GM10266 (cell line): ENCODE data around the gene RILP.

Experiments used
- DNase-seq: peaks from one replicate; pipeline ENCODE4 v3.0.0; 2012; ENCODE audit errors: extremely low spot score
- TF ChIP-seq, protein P1 (sequence below): IDR thresholded peaks from 2 replicates; pipeline ENCODE4 v1.5.1; 2012; ENCODE audit warnings: mild to moderate bottlenecking, low read depth; ENCODE audit not compliant: control insufficient read depth, insufficient read depth; ENCODE audit errors: missing control alignments

Gene RILP

DNA sequence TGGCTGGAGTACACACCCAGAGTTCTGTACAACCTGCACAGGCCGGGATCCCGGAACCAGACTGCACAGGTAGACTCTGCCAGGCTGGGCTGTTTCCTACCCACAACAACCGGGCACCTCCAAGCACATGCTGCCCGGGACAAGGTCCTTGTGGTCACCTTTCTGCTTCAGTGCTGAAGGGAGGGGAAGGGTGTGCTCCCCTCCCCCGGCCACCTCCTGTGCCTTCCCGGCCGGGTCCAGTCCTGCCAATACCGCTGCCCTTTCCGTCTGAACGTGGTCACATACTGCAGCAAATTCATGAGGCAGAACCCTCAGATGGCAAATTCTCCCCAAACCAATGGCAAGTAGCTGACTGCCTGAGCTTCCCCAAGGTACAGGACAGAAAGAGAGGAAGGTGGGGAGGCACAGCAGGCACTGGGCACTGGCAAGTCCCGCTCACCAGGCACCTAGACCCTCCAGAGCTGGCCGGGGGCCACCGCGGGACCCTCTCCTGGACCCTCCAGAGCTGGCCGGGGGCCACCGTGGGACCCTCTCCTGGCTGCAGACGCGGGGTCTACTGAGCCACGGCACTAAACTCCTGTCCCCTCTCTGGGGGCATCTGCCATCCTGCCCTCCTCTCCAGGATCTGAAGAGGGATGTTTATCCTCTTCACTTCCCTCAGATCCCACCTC is 43.9 kb downstream of the RILP start:
- TF ChIP-seq, protein P1, sequence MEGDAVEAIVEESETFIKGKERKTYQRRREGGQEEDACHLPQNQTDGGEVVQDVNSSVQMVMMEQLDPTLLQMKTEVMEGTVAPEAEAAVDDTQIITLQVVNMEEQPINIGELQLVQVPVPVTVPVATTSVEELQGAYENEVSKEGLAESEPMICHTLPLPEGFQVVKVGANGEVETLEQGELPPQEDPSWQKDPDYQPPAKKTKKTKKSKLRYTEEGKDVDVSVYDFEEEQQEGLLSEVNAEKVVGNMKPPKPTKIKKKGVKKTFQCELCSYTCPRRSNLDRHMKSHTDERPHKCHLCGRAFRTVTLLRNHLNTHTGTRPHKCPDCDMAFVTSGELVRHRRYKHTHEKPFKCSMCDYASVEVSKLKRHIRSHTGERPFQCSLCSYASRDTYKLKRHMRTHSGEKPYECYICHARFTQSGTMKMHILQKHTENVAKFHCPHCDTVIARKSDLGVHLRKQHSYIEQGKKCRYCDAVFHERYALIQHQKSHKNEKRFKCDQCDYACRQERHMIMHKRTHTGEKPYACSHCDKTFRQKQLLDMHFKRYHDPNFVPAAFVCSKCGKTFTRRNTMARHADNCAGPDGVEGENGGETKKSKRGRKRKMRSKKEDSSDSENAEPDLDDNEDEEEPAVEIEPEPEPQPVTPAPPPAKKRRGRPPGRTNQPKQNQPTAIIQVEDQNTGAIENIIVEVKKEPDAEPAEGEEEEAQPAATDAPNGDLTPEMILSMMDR: no peak

DNA sequence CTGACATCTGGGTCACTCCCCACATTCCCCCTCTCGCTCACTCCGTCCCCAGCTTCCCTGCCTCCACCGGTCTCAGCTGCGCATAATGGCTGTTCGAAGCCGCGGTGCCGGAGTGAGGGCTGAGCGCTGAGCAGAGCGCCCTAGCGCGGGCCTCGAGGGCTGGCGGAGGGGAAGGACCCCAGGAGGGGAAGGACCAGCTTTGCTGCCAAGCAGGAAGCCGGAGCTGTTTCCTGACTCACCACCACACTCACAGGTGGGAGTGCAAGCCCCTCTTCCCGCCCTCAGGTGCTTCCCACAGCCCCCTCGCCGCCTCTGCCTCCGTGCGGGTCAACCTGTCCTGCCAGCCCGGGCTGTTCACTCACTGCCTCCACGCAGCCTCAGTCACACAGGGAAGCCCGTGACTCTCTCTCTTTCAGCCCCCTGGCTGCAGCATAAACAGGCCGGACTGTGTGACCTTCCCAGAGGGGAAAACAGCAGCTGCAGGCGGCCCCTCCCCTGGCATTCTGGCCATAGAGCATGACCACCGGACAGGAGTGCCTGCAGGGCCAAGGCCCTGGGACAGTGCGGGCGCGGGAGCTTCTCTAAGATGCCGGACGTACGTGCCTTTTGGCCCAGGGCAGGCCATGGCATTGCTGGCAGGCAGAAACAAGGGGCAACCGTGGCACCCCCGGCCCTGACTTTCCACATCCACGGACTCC is 44.7 kb downstream of the RILP start:
- TF ChIP-seq, protein P1: no peak
- no peak for DNase-seq

More for the DNA sequence above, 43.9 kb downstream of the RILP start:
- no peak for DNase-seq

DNA sequence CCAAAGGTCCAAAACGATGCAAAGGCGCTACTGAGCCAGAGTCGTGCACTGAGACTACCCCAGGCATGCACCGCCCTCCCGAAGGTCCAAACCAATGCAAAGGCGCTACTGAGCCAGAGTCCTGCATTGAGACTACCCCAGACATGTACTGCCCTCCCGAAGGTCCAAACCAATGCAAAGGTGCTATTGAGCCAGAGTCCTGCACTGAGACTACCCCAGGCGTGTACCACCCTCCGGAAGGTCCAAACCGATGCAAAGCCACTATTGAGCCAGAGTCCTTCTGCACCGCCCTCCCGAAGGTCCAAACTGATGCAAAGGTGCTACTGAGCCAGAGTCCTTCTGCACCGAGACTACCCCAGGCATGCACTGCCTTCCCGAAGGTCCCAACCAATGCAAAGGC is 48.1 kb downstream of the RILP start:
- TF ChIP-seq, protein P1: no peak
- DNase-seq: no peak

DNA sequence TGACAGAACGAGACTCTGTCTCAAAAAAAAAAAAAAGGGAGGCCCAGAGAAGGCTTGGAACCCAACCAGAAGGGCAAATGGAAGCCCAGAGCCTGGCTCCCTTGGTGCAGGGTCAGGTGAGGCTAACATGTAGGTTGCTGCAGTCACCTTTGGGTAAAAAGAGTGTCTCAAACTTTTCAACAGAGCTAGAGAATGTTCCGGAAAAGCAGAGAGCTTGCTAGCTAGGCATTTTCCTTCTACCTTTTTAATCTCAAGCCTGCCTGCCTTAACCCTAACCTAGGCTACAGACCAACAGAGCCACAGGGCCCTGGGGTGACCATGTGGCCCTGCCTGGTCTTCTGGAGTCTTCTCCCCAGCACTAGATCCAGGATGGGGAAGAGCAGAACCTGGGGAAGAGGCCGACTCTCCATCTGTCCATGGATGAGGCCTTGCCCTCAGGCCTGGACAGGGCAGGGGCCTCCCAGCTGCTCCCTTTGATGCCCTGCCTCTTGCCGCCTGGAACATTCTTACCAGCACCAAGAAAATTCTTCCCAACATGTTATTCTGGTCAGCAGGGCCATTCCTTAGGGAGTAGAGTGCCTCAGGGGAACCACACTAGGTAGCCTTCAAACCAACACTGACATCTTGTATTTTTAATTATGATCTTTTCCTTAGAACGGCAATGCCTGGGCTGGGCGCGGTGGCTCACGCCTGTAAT is 51.1 kb downstream of the RILP start:
- TF ChIP-seq, protein P1: no peak
- DNase-seq: no peak

DNA sequence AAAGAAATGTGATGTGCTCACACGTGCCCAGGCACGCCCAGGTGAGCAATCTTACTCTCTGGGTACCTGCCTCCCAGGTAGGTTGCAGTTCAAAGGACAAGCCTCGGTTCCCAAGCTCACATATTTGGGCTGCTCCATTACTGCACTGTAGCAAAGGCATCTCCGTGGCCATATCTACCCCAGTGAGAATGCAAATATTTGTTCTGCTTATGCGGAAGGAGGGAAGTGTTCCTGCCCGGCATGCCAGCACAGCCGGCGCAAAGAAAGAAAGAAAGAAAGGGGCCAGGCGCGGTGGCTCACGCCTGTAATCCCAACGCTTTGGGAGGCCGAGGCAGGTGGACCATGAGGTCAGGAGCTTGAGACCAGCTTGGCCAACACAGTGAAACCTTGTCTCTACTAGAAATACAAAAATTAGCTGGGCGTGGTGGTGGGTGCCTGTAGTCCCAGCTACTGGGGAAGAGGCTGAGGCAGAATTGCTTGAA is 51.8 kb downstream of the RILP start:
- TF ChIP-seq, protein P1: no peak

More for the DNA sequence above, 51.8 kb downstream of the RILP start:
- no peak for DNase-seq
